ENCODE results near the gene NUDT15.
"Not testable (repeated sequence)": the region's sequence is repeated elsewhere in the genome, so short reads cannot be mapped to it uniquely, and the experiment has no call there.

NUDT15 gene

GRCh38 chr13:48043789-48044503 is 6.4 kb downstream of the NUDT15 start:
- DNase-seq, result no peak

- DNase-seq, result no peak
These were observed 13.0 kb downstream of the NUDT15 start for GRCh38 chr13:48050550-48050949.

- no peak for DNase-seq
These were observed 17.1 kb downstream of the NUDT15 start for GRCh38 chr13:48054601-48055000.

- no peak for DNase-seq
These were observed 18.2 kb downstream of the NUDT15 start for GRCh38 chr13:48055712-48056111.

- DNase-seq, result not testable (repeated sequence)
These were observed 21.0 kb downstream of the NUDT15 start for GRCh38 chr13:48058536-48058935.

- DNase-seq, result not testable (repeated sequence)
These were observed 22.4 kb downstream of the NUDT15 start for GRCh38 chr13:48059951-48060350.

GRCh38 chr13:48066310-48066989 is 28.9 kb downstream of the NUDT15 start:
- DNase-seq, result no peak

- no peak for DNase-seq
These were observed 30.5 kb downstream of the NUDT15 start for GRCh38 chr13:48068036-48068435.

GRCh38 chr13:48068952-48069351 is 31.4 kb downstream of the NUDT15 start:
- DNase-seq, result no peak

GRCh38 chr13:48069573-48069972 is 32.0 kb downstream of the NUDT15 start:
- no peak for DNase-seq

- no peak for DNase-seq
These were observed 33.4 kb downstream of the NUDT15 start for GRCh38 chr13:48070942-48071341.

- no peak for DNase-seq
These were observed 34.8 kb downstream of the NUDT15 start for GRCh38 chr13:48072304-48072703.

GRCh38 chr13:48072787-48073186 is 35.3 kb downstream of the NUDT15 start:
- DNase-seq, result no peak

- DNase-seq, result no peak
These were observed 36.5 kb downstream of the NUDT15 start for GRCh38 chr13:48074006-48074405.

- peak; percentile 14 for DNase-seq
These were observed 40.7 kb downstream of the NUDT15 start for GRCh38 chr13:48078251-48078656.

GRCh38 chr13:48081739-48082138 is 44.2 kb downstream of the NUDT15 start:
- DNase-seq, result no peak

GRCh38 chr13:48086272-48086671 is 48.7 kb downstream of the NUDT15 start:
- no peak for DNase-seq

- DNase-seq, result no peak
These were observed 56.1 kb downstream of the NUDT15 start for GRCh38 chr13:48093588-48093987.

- DNase-seq, result no peak
These were observed 56.9 kb downstream of the NUDT15 start for GRCh38 chr13:48094404-48094780.

GRCh38 chr13:48094781-48095502 is 57.4 kb downstream of the NUDT15 start, which contains the start of gene MED4:
MED4 (minus strand) TSS chr13:48095104; CDS start chr13:48095078, 26 bp downstream.
- peak; percentile 86 for DNase-seq

GRCh38 chr13:48096670-48097069 is 59.1 kb downstream of the NUDT15 start:
- DNase-seq, result no peak

Measured in COR-L47 (cell line).